Measurements from ENCODE around the gene IGFL4.
A peak's percentile ranks its signal among the peaks of the same experiment; 100 is the strongest.

IGFL4 gene

DNA sequence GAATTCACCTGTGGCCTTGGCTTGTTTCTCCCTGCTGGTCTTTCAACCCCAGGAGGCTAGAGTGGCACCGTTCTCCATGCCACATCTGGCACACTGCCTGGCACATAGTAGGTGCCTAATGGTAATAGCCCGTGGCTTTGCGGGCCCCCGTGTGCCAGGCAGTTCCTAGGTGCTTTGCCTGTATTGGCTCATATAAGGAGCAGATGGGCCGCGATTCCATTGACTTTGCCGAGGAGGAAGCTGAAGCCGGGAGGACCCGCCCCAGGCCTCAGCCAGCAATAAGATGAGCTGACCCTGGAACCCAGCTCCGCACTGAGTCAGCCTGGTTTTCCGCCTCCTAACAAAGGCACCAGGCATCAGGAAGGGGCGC is 18.8 kb downstream of the IGFL4 start:
- no peak overlapping the region for H3K4me3 ChIP-seq (ENCODE audit: low read depth, low read length)

- H3K4me3 ChIP-seq (ENCODE audit: low read depth, low read length) = no peak overlapping the region
Measured at GRCh38 chr19:46021531-46022041, 19.2 kb downstream of the IGFL4 start.

GRCh38 chr19:46020819-46021125 is 20.0 kb downstream of the IGFL4 start:
- no peak overlapping the region for H3K4me3 ChIP-seq (ENCODE audit: low read depth, low read length)

GRCh38 chr19:46019270-46019669 is 21.5 kb downstream of the IGFL4 start:
- H3K4me3 ChIP-seq (ENCODE audit: low read depth, low read length) = no peak overlapping the region

- no peak overlapping the region for H3K4me3 ChIP-seq (ENCODE audit: low read depth, low read length)
Measured at GRCh38 chr19:46018729-46019251, 22.0 kb downstream of the IGFL4 start.

DNA sequence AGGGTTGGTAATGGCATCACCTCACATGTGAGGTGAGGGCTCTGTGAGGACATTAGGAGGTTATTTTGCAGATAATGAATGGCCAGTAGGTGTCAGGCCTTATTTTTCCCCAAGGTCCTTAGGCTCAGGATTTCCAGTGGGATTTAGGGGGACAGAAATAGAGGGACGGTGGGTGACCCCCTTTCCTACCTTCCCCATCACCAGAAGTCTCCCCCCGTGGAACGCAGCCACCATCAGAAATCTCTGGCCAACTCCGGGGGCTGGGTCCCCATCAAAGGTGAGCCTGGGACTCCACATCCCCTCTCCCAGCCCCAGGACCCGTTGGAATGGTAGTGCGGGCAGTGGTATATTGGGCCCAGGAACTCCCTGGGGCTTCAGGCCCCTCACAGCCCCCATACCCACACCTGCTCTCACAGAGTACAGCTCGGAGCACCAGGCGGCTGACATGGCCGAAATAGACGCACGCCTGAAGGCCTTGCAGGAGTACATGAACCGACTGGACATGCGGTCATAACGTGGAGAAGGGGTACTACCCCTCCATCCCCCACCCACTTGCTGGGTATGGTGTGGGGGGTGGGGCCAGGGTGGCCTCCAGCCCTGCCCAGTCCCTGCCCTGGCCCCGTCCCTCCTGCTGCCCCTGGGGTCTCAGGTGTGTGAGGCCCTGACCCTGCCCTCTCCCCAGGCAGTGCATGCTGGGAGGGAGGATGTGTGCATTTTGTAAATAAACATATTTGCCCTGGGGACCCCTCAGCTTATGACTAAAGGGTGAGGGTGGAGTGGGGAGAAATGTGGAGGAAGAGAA is 22.7 kb downstream of the IGFL4 start:
- H3K4me3 ChIP-seq (ENCODE audit: low read depth, low read length) = no peak overlapping the region

- no peak overlapping the region for H3K4me3 ChIP-seq (ENCODE audit: low read depth, low read length)
Measured at GRCh38 chr19:46017095-46017429, 23.7 kb downstream of the IGFL4 start.

DNA sequence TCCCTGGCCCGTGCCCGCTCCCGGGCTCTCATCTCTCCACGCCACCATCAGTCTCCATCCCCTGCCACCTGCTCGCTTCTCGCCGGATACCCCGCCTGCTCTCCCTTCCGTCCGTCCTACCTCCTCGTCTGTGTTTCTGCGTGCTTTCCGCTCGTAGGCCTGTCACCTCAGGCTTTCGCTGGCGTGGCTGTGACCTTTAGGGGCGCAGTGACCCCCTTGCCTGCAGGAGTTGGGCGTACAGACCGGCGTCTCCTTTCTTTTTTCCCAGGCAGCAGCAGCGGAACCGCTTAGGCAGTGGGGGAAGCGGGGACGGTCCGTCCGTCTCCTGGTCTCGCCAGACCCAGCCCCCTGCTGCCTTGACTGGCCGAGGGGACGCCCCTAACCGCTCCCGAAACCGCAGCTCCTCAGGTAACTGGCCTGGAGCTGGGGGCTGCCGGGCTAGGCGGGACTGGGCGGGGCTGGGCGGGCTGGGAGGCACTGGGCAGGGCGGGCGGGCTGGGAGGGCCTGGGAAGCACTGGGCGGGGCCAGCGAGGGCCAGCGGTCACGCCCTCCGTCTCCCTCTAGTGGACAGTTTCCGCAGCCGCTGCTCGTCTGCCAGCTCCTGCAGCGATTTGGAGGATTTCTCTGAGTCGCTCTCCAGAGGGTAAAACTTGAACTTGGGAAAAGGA is 24.2 kb downstream of the IGFL4 start:
- peak overlapping the region; percentile 21 for H3K4me3 ChIP-seq (ENCODE audit: low read depth, low read length)

DNA sequence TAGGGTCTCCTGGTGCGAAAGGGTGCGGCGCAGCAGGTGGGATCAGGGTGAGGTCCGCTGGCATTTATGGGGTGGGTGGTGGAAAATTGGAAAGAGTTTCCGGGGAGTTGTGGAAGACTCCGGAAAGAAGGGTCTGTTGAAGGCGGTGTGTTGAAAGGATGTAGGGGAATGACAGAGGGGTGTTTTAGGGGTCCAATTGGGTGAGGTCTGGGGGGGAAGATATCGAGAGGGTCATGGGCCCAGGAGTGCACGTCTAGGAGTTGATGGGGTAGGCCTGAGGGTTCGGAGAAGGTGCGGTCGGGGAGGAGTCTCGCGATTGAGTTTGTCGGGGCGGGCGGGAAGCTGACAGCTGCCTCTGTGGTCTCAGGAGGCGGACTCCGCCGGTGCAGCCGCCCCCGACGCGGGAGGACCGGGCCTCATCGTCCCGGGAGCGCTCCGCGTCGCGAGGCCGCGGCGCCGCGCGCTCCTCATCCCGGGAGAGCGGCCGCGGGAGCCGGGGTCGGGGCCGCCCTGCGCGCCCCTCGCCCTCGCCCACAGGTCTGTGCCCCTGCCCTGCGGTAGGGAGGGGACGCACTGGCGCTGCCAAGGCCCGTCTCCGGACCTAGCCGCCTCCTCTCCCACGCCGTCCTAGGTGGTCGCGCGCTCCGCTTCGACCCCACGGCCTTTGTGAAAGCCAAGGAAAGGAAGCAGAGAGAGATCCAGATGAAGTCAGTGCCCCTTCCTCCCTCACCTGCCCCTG is 24.9 kb downstream of the IGFL4 start:
- peak overlapping the region; percentile 21 for H3K4me3 ChIP-seq (ENCODE audit: low read depth, low read length)

DNA sequence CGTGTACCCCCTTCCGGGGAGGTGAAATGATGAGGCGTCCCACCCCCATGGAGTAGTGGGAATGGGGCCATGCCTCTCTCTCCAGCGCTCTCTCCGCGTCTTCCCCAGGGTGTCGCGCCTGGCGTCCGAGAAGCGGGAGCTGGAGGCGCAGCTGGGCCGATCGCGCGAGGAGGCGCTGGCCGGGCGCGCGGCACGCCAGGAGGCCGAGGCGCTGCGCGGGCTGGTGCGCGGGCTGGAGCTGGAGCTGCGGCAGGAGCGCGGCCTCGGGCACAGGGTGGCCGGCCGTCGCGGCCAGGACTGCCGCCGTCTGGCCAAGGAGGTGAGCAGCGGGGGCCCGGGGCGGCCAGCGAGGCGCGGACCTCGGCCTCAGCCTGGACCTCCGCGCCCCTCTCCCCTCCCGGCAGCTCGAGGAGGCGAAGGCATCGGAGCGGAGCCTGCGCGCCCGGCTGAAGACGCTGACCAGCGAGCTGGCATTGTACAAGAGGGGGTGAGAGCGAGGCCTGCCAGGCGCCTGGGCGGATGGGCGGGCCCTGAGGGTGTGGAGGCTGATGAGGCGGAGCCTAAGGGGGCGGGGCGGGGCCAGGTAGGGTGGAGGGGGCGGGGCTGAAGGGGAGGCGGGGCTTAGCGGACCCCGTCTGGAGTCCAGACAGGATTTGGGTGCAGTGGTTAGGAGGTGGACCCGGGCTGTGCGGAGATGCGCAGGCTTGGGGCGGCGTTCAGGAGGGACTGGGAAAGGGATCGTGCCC is 25.7 kb downstream of the IGFL4 start:
- peak overlapping the region; percentile 30 for H3K4me3 ChIP-seq (ENCODE audit: low read depth, low read length)

- peak overlapping the region; percentile 30 for H3K4me3 ChIP-seq (ENCODE audit: low read depth, low read length)
Measured at GRCh38 chr19:46014534-46014933, 26.3 kb downstream of the IGFL4 start.

DNA sequence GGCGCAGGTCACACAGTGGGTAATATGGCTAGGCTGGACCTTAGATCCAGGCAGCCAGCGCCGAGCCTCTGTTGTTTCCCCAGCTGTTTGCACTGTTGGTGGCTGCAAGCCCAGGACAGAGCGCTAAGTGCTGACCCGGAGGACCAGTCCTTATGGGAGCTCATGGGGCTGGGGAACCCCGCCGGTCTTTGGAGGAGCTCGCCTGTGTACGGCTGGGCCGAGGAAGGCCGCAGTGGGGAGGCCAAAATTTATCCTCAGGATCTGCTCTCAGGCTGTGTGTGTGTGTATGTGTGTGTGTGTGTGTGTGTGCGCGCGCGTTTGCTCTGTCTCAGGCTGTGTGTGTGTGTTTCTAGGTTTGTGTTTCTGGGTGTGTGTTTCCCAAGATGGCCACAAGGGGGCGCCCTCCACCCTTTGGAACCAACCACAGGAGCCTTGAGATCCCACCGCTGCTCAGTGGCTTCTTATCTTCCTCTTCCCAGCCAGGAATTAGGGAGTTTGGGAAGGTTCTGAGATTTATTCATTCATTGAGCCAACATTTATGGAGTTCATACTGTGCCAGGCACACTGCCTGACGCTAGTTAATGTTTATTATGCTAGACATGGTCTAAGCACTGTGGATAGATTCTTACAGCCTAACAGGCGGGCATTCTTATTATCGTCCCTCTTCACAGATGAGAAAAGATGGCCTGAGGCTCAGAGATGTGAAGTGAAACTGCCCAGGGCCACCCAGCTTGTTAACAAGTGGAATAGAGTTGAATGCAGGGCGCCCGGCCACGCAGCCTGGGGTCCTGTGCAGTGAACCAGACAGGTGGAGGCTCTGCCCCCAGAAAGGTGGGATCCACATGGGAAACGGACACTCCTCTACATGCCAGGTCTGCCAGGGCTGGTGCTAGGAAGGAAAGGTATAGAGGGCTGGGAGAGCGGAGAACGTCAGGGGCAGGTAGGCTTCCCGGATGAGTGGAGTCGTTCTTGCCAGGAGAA is 31.0 kb downstream of the IGFL4 start:
- no peak overlapping the region for H3K4me3 ChIP-seq (ENCODE audit: low read depth, low read length)

GRCh38 chr19:46006411-46006810 is 34.4 kb downstream of the IGFL4 start:
- H3K4me3 ChIP-seq (ENCODE audit: low read depth, low read length) = no peak overlapping the region

DNA sequence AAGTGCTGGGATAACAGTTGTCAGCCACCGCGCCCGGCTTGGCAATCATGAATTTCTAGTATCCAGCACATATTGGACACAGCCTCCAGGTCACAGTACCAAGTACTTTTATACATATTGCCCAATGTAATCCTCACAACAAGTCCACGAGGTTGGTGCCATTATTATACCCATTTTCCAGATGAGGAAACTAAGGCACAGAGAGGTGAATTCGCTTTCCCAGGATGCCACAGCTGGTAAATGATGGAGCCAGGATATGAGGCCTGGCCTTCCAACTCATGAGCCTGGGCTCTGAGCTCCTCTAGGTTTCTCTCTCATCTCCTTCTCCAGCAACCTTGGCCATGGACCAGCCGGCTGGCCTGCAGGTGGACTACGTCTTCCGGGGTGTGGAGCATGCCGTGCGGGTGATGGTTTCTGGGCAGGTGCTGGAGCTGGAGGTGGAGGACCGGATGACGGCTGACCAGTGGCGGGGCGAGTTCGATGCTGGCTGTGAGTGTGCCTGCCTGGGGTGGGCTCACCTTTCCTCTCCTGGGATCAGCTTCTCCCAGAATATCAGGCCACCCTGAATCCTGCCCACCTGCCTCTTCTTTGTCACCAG is 38.0 kb downstream of the IGFL4 start:
- no peak overlapping the region for H3K4me3 ChIP-seq (ENCODE audit: low read depth, low read length)

DNA sequence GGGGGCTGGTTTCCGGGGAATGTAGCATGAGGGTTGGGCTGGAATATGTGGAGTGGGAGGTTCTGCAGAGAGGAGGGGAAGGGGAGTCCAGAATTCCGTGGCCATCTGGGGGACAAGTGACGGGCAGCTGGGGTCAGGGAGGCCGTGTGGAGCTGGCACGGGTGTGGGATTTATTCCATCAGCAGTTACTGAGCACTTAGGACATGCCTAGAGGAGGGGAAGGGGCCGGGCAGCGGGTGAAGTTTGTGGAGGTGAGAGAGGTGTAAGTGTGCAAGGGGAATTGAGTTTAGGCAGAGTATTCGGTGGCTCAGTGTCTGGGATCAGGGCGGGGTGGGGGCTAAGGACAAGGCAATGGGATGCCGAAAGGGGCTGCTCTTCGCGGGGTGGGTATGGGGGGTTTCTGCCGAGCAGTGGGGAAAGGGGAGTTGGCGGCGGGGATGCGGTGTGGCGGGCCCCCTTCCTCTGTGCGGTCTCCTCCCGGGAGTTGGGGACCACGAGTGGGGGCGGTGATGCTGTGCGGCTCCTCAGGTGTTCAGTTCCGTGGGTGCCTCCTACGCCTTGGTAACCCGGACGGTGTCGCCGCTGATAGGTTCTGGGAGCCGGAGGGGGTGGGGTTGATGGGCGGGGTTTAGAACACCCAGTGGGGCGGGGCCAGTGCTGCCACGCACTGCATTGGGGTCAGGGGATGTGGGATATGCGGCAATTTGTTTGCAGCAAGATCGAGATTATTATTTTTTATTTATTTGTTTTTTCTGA is 40.1 kb downstream of the IGFL4 start:
- peak overlapping the region; percentile 46 for H3K4me3 ChIP-seq (ENCODE audit: low read depth, low read length)

GRCh38 chr19:45999653-46000121 is 41.1 kb downstream of the IGFL4 start:
- peak overlapping the region; percentile 46 for H3K4me3 ChIP-seq (ENCODE audit: low read depth, low read length)

DNA sequence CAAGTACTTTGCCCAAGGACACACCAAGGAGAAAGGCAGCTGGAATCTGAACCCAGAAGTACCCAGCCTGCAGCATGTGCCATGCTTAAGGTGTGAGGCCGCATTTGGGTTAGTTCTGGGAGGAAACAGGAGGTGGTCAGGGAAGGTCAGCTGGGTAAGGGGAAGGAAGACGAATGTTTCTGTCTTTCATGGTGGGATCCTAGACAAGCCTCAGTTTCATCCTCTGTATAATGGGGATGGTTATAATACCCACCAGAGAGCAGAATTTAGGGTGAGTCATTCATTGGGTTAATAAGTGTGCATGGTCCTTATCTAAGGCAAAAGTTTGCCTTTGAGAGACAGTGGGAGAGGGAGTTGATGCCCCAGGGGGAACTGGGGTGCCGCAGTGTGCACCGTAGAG is 42.0 kb downstream of the IGFL4 start:
- H3K4me3 ChIP-seq (ENCODE audit: low read depth, low read length) = no peak overlapping the region

- H3K4me3 ChIP-seq (ENCODE audit: low read depth, low read length) = no peak overlapping the region
Measured at GRCh38 chr19:45996933-45997332, 43.9 kb downstream of the IGFL4 start.

Data from iPS-11a (cell line).